MCF 10A (cell line): ENCODE measurements around the gene ZNF35. TPM values are rescaled to one million over a fixed set of nuclear protein-coding genes. Genes with fewer than 3 reads are reported as not detected.

Experiments
- BruUV-seq: library from RNA; stranded (reverse); fragments of 400-500 nt; replicated peaks from 2 replicates; lab custom pipeline; 2021; lab: Mats Ljungman, UMichigan
- CTCF ChIA-PET: fragments of 300-600 bp; sonication (Branson Sonifier 250); formaldehyde crosslinking; extraction: SDS; loops from one replicate; lab custom pipeline; 2021; ENCODE audit warnings: antibody characterized with exemption, inconsistent platforms; lab: Yijun Ruan, JAX
- POLR2A ChIA-PET: fragments of 300-600, 350-650 bp; sonication (Branson Sonifier 250); formaldehyde crosslinking; extraction: SDS; loops from one replicate; lab custom pipeline; 2020; ENCODE audit warnings: antibody characterized with exemption, inconsistent platforms; lab: Yijun Ruan, JAX
- DNase-seq: peaks from one replicate; pipeline ENCODE4 v3.0.0-alpha.2; 2018; ENCODE audit not compliant: unreplicated experiment
- H3K27ac Mint-ChIP-seq: one replicate; pipeline ENCODE4 v1.8.0; 2022; ENCODE audit warnings: mild to moderate bottlenecking, low read depth, mixed read lengths; ENCODE audit not compliant: unreplicated experiment
- H3K27me3 Mint-ChIP-seq: one replicate; pipeline ENCODE4 v1.8.0; 2022; ENCODE audit warnings: mixed read lengths; ENCODE audit not compliant: insufficient read depth, unreplicated experiment
- H3K36me3 Mint-ChIP-seq: one replicate; pipeline ENCODE4 v1.8.0; 2022; ENCODE audit warnings: mild to moderate bottlenecking, moderate library complexity, mixed read lengths; ENCODE audit not compliant: insufficient read depth, unreplicated experiment
- H3K4me1 Mint-ChIP-seq: one replicate; pipeline ENCODE4 v1.8.0; 2022; ENCODE audit warnings: mixed read lengths; ENCODE audit not compliant: insufficient read depth, unreplicated experiment
- H3K4me3 Mint-ChIP-seq: one replicate; pipeline ENCODE4 v1.8.0; 2022; ENCODE audit warnings: mild to moderate bottlenecking, moderate library complexity, mixed read lengths; ENCODE audit not compliant: unreplicated experiment
- H3K9me3 Mint-ChIP-seq: one replicate; pipeline ENCODE4 v1.8.0; 2022; ENCODE audit warnings: mixed read lengths; ENCODE audit not compliant: unreplicated experiment
- CTCF ChIP-seq: fragments of 200-600 bp; IDR thresholded peaks from one replicate; pipeline ENCODE4 v1.8.0; 2022; ENCODE audit warnings: antibody characterized with exemption, mild to moderate bottlenecking; ENCODE audit not compliant: unreplicated experiment
- intact Hi-C: fragments of 100-400 bp; cut with micrococcal nuclease; formaldehyde crosslinking; loops from 2 replicates; pipeline ENCODE4 v1.14.1; 2022
- total RNA-seq: library from RNA; stranded (reverse); gene quantifications from 2 replicates; pipeline ENCODE4 v1.2.3, GENCODE V29; 2022

The ZNF35 gene
- total RNA-seq, 1 experiment from 2014 or later: 9.9 TPM

- Mint-ChIP-seq H3K36me3 (peaks cover 6% of the 10 kb centered on the region), H3K4me1 (no peaks in the 10 kb centered on the region), H3K27me3 (no peaks in the 10 kb centered on the region), H3K27ac (no peak overlapping the region), H3K9me3 (peaks cover 12% of the 10 kb centered on the region), H3K4me3 (no peak overlapping the region)
- no peak for TF ChIP-seq CTCF
- BruUV-seq: no TSS peak
- intact Hi-C loops: no loop called here
- POLR2A ChIA-PET: no interaction called here
- CTCF ChIA-PET: interaction anchor here (0.7 kb wide), 1 partner anchor 146 kb away, joined by 3 read pairs; no protein-coding TSS in a partner anchor
- DNase-seq: no peak
Observed at GRCh38 chr3:44678480-44679116, 30.1 kb downstream of the ZNF35 start.

- peaks cover 16% of the 10 kb centered on the region for H3K9me3 Mint-ChIP-seq
- no peak for DNase-seq
- H3K36me3 Mint-ChIP-seq: no peaks in the 10 kb centered on the region
- H3K27ac Mint-ChIP-seq: no peak overlapping the region
- CTCF ChIA-PET: no interaction called here
- no TSS peak for BruUV-seq
- H3K4me3 Mint-ChIP-seq: no peak overlapping the region
- TF ChIP-seq CTCF: no peak
- intact Hi-C loops: no loop called here
- H3K4me1 Mint-ChIP-seq: no peaks in the 10 kb centered on the region
- no peaks in the 10 kb centered on the region for H3K27me3 Mint-ChIP-seq
- POLR2A ChIA-PET: no interaction called here
Observed at GRCh38 chr3:44680921-44681455, 32.5 kb downstream of the ZNF35 start.

- H3K27me3 Mint-ChIP-seq: no peaks in the 10 kb centered on the region
- no TSS peak for BruUV-seq
- intact Hi-C loops: no loop called here
- peaks cover 16% of the 10 kb centered on the region for H3K9me3 Mint-ChIP-seq
- CTCF ChIA-PET: interaction anchor here (1.0 kb wide), 1 partner anchor 9 kb away, joined by 3 read pairs; no protein-coding TSS in a partner anchor
- H3K27ac Mint-ChIP-seq: no peak overlapping the region
- TF ChIP-seq CTCF: no peak
- H3K36me3 Mint-ChIP-seq: no peaks in the 10 kb centered on the region
- H3K4me1 Mint-ChIP-seq: no peaks in the 10 kb centered on the region
- DNase-seq: no peak
- POLR2A ChIA-PET: no interaction called here
- no peak overlapping the region for H3K4me3 Mint-ChIP-seq
Observed at GRCh38 chr3:44682182-44682896, 33.8 kb downstream of the ZNF35 start.

- Mint-ChIP-seq H3K27me3 (no peaks in the 10 kb centered on the region), H3K9me3 (peaks cover 21% of the 10 kb centered on the region), H3K4me3 (no peak overlapping the region), H3K36me3 (no peaks in the 10 kb centered on the region), H3K4me1 (no peaks in the 10 kb centered on the region), H3K27ac (no peak overlapping the region)
- no peak for TF ChIP-seq CTCF
- CTCF ChIA-PET: interaction anchor here (0.7 kb wide), 1 partner anchor 100 kb away, joined by 3 read pairs; no protein-coding TSS in a partner anchor
- no peak for DNase-seq
- no TSS peak for BruUV-seq
- POLR2A ChIA-PET: no interaction called here
- intact Hi-C loops: no loop called here
Observed at GRCh38 chr3:44685128-44685800, 36.7 kb downstream of the ZNF35 start.
